ENCODE results near the gene HRH1.

DNA sequence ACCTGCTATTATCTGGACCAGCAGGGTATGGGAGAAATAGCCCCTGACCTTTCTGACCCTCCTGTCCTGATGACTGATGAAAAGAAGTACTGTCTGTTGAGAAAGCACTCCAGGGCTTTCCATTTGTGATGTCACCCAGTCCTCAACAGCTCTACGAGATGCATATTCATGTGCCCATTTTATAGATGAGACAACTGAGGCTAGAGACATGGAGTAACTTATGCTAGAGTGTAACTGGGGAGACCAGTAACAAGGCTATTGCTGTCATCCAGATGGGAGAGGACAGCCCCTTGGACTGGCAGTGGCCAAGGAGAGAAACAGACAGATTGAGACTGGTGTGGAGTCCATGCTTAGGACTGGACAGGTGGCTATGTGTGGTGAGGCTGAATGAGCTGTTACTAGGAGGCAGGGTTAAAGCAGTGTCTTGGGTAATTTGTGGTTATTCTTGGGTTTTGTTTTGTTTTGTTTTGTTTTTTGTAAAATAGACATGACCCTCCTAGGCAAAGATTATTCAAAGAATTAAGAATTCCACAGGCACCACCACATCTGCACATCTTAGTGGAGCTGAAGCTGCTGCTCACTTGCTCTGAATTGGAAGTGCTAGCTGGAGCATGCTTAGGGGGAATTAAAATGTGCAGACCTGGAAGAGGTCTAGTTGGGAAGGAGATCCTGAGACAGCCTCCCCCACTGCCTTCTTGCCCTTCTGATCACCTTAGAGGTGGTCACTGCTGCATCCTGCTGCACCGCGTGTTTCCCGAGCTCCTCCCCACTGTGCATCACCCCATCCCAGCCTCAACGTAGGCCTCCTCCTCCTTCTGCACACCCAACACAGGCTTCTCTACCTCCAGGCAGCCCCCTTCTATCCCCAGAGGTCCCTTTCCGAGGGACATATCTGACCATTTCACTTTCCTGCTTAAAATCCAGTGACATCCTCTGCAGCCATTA lies 8.4 kb downstream of the HRH1 start:
- TF ChIP-seq, protein P1, sequence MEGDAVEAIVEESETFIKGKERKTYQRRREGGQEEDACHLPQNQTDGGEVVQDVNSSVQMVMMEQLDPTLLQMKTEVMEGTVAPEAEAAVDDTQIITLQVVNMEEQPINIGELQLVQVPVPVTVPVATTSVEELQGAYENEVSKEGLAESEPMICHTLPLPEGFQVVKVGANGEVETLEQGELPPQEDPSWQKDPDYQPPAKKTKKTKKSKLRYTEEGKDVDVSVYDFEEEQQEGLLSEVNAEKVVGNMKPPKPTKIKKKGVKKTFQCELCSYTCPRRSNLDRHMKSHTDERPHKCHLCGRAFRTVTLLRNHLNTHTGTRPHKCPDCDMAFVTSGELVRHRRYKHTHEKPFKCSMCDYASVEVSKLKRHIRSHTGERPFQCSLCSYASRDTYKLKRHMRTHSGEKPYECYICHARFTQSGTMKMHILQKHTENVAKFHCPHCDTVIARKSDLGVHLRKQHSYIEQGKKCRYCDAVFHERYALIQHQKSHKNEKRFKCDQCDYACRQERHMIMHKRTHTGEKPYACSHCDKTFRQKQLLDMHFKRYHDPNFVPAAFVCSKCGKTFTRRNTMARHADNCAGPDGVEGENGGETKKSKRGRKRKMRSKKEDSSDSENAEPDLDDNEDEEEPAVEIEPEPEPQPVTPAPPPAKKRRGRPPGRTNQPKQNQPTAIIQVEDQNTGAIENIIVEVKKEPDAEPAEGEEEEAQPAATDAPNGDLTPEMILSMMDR (conservative IDR thresholded peaks at IDR 0.05 in 1 of 2, IDR thresholded peaks at IDR 0.05 in 1 of 2; ENCODE audit: extremely low read depth in 1 of 2, insufficient read depth in 1 of 2, low read depth in 1 of 2, low read length in 2 of 2) = no peak
- no peak for TF ChIP-seq EZH2 (IDR thresholded peaks at IDR 0.05; ENCODE audit: borderline replicate concordance, low read length)
